Kidney epithelial cell (primary cell): ENCODE data around the gene ARID4A. TPM values are rescaled to one million over a fixed set of nuclear protein-coding genes. Genes with fewer than 3 reads are reported as not detected.

ENCODE experiments used
- DNase-seq: peaks from one replicate; pipeline ENCODE4 v3.0.0-alpha.2; 2010; ENCODE audit warnings: low read depth
- H3K27me3 ChIP-seq: 2 replicates; pipeline ENCODE4 v1.6.0; 2011; ENCODE audit warnings: low read length; ENCODE audit not compliant: control insufficient read depth, insufficient read depth
- H3K36me3 ChIP-seq: 2 replicates; pipeline ENCODE4 v1.5.1; 2011; ENCODE audit warnings: low read length; ENCODE audit not compliant: control insufficient read depth, insufficient read depth
- H3K4me3 ChIP-seq: 2 replicates; pipeline ENCODE4 v1.5.1; 2011; ENCODE audit warnings: low read depth, mild to moderate bottlenecking, control low read depth, low read length
- CTCF ChIP-seq: IDR thresholded peaks from 2 replicates; pipeline ENCODE4 v1.5.1; 2011; ENCODE audit warnings: mild to moderate bottlenecking, moderate library complexity, low read length, control low read depth, inconsistent platforms; ENCODE audit not compliant: insufficient read depth, poor library complexity, severe bottlenecking
- total RNA-seq: library from RNA; depleted of rRNA; stranded (reverse); fragments of >200 nt; gene quantifications from 2 replicates; pipeline ENCODE4 v1.2.3, GENCODE V29; 2015

Gene ARID4A
- total RNA-seq, 1 donor from 2014 or later = 4.4 TPM

DNA sequence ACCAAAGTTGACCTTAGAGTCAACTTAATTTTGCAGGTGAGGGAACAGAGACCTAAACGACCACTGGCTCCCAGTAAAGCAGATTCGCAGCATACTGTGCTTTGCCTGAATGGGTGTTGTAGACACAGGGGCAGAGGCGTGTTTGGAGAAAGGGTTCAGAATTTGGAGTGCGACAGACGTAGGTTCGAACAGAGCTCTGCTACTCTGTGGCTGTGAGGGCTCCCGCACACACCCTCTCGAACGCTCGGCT, 97.1 kb downstream of the ARID4A start:
- peak overlapping the region; percentile 33 for H3K4me3 ChIP-seq
- TF ChIP-seq CTCF = no peak
- H3K27me3 ChIP-seq = no peaks in the 10 kb centered on the region
- H3K36me3 ChIP-seq = no peaks in the 10 kb centered on the region
- no peak for DNase-seq

- Histone ChIP-seq H3K4me3 (peak within 1 kb of the TSS; percentile 33), H3K27me3 (no peaks in the 10 kb centered on the region), H3K36me3 (no peaks in the 10 kb centered on the region)
- no peak for TF ChIP-seq CTCF
- DNase-seq = peak; percentile 14
Measured at GRCh38 chr14:58395812-58396788, 97.7 kb downstream of the ARID4A start, which contains the start of gene TOMM20L. Gene TOMM20L (plus strand): TSS chr14:58395930. CDS start chr14:58395958, 28 bp downstream.

DNA sequence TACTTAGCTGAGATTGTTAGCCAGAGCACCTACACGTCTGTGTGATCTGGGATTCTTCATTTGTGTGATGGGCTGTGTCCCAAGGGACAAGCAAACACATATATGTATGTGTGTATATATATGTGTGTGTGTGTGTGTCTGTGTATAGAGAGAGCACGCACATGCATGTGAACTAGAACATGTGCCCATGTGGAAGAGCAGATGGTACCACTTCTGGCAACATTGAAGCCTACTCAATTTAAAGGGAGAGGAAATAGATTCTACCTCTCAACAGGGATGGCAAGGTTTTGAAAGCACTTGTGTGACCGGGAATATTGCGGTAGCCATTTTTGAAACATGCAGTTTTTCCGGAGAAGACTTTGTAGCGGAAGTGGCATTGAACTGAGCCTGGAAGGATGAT, 98.8 kb downstream of the ARID4A start:
- no peak for DNase-seq
- no peaks in the 10 kb centered on the region for H3K27me3 ChIP-seq
- H3K4me3 ChIP-seq = no peak overlapping the region
- H3K36me3 ChIP-seq = no peaks in the 10 kb centered on the region
- no peak for TF ChIP-seq CTCF

GRCh38 chr14:58398495-58398894, 100.1 kb downstream of the ARID4A start:
- DNase-seq = no peak
- Histone ChIP-seq H3K27me3 (no peaks in the 10 kb centered on the region), H3K36me3 (no peaks in the 10 kb centered on the region), H3K4me3 (no peak overlapping the region)
- TF ChIP-seq CTCF = no peak

DNA sequence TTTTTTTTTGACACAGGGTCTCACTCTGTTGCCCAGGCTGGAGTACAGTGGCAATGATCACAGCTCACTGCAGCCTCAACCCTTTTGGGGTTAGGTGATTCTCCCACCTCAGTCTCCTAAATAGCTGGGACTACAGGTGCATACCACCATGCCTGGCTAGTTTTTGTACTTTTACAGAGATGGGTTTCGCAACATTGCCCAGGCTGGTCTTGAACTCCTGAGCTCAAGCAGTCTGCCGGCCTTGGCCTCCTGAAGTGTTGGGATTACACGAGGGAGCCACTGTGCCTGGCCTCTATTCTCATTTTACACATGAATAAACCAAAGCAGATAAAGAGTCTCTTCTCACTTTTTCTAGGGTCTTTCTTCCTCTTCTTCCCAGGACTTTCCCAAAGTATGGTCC, 100.5 kb downstream of the ARID4A start:
- Histone ChIP-seq H3K36me3 (no peaks in the 10 kb centered on the region), H3K27me3 (no peaks in the 10 kb centered on the region), H3K4me3 (no peak overlapping the region)
- TF ChIP-seq CTCF = no peak
- no peak for DNase-seq

DNA sequence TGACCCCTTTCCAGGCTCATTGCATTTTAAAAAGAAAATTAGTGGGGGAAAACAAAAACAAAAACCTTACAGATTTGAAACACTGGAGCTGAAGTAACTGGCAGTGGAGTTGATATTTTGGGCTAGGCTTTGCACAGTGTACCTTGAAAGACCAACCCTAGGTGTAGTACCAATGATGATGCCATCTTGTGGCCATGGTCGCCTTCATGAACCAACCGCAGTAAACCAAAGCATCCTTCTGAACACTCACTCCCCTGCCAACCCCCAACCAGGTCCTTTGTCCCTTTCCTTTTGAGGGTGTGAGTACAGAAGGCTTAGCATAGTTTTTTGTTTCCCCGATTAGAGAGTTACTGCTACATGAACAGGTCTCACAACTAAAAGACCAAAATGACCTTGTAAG, 103.2 kb downstream of the ARID4A start:
- DNase-seq = no peak

More for the DNA sequence above, 103.2 kb downstream of the ARID4A start:
- H3K27me3 ChIP-seq = no peaks in the 10 kb centered on the region
- no peak for TF ChIP-seq CTCF
- H3K4me3 ChIP-seq = no peak overlapping the region
- no peaks in the 10 kb centered on the region for H3K36me3 ChIP-seq
